Spleen (tissue), 11 donors: ENCODE results near the gene GABRA5. TPM values are rescaled to one million over a fixed set of nuclear protein-coding genes. Genes with fewer than 3 reads are reported as not detected.

Source experiments
- DNase-seq: peaks from one replicate; pipeline ENCODE4 v3.0.0-alpha.2; 2020
- H3K27ac ChIP-seq, 8 donors: fragments of 200-600 bp; sonication (generic) in 7 of 8; 1 replicate in 4 of 8; 2 replicates in 4 of 8; pipeline versions ENCODE4 v1.5.0 to v1.8.0; 2016 to 2021; ENCODE audit warnings: inconsistent platforms in 4 of 8, mild to moderate bottlenecking in 4 of 8, moderate library complexity in 1 of 8
- H3K27me3 ChIP-seq, 7 donors: fragments of 200-600 bp; sonication (generic) in 6 of 7; replicated peaks in 1 of 7; 1 replicate in 4 of 7; 2 replicates in 3 of 7; pipeline versions ENCODE4 v1.5.0 to v1.8.0; 2016 to 2021; ENCODE audit warnings: inconsistent platforms in 3 of 7, mild to moderate bottlenecking in 1 of 7
- H3K36me3 ChIP-seq, 6 donors: fragments of 200-600 bp; sonication (generic) in 5 of 6; 1 replicate in 4 of 6; 2 replicates in 2 of 6; pipeline versions ENCODE4 v1.5.0 to v1.8.0; 2016 to 2021; ENCODE audit warnings: inconsistent platforms in 2 of 6
- H3K4me1 ChIP-seq, 6 donors: fragments of 200-600 bp; sonication (generic) in 5 of 6; 1 replicate in 3 of 6; 2 replicates in 3 of 6; pipeline versions ENCODE4 v1.5.0 to v1.8.0; 2016 to 2021; ENCODE audit warnings: inconsistent platforms in 3 of 6
- H3K4me3 ChIP-seq, 8 donors: fragments of 200-600 bp; sonication (generic) in 7 of 8; 1 replicate in 4 of 8; 2 replicates in 4 of 8; pipeline versions ENCODE4 v1.5.0 to v1.8.0; 2016 to 2021; ENCODE audit warnings: inconsistent platforms in 4 of 8, mild to moderate bottlenecking in 4 of 8, moderate library complexity in 2 of 8
- H3K9me3 ChIP-seq, 8 donors: fragments of 200-600 bp; sonication (generic) in 7 of 8; 1 replicate in 4 of 8; 2 replicates in 4 of 8; pipeline versions ENCODE4 v1.5.0 to v1.8.0; 2016 to 2021; ENCODE audit warnings: inconsistent platforms in 4 of 8
- POLR2A ChIP-seq, 3 donors: fragments of 450-650 bp; IDR thresholded peaks; one replicate each; pipeline ENCODE4 v1.5.1; 2017; ENCODE audit warnings: antibody characterized with exemption in 3 of 3, mild to moderate bottlenecking in 1 of 3
- POLR2AphosphoS5 ChIP-seq, 3 donors: sonication (generic); formaldehyde crosslinking; IDR thresholded peaks; one replicate each; pipeline ENCODE4 v1.5.1; 2017; ENCODE audit warnings: antibody characterized with exemption in 3 of 3
- WGBS, 5 donors: extraction: QIAGEN DNeasy Blood & Tissue Kit in 3 of 5; methylation state at CpG; one replicate each; pipeline versions ENCODE4 v1.1.5 to v1.1.7; 2013 to 2018; 5-methylcytosine and 5-hydroxymethylcytosine counted together
- intact Hi-C: fragments of 100-400 bp; cut with DNase I; formaldehyde crosslinking; loops from one replicate; pipeline ENCODE4 v1.15.0; 2023; ENCODE audit warnings: low total_unique reads
- polyA plus RNA-seq, 3 donors: library from polyadenylated mRNA; stranded (reverse); fragments of 200-250 nt; gene quantifications; one replicate each; pipeline ENCODE4 v1.2.1, GENCODE V29; 2013
- total RNA-seq, 7 donors: library from RNA; depleted of rRNA in 3 of 7; stranded (reverse); fragments of >200 nt in 3 of 7; fragmentation: NEBNext Ultra II Directional in 4 of 7; extraction: Animal tissue kit (Norgen Biotek cat#: 25700) in 4 of 7; gene quantifications; one replicate each; pipeline versions ENCODE4 v1.1.0 to v1.2.1, GENCODE V29; 2016 to 2021
- TF ChIP-seq, protein P1 (sequence below), 11 experiments: fragments of 200-600 bp in 7 of 11; fragments of 450-650 bp in 4 of 11; sonication (generic) in 4 of 11; IDR thresholded peaks in 8 of 11; conservative IDR thresholded peaks in 3 of 11; 1 replicate in 7 of 11; 2 replicates in 4 of 11; pipeline versions ENCODE4 v1.4.0 to v1.8.0; 2016 to 2021; ENCODE audit warnings: antibody characterized with exemption in 11 of 11, inconsistent platforms in 4 of 11, mild to moderate bottlenecking in 1 of 11
- donor health status: healthy with polysubstance abuse.
- donor health status: DM: no; HTN: no; CAD: no; lungs with moderate emphysema.
- donor health status: DM: no; HTN: no; CAD: no.
- donor health status: Bipolar disorder and iron deficiency.
- donor health status: healthy.
- donor health status: DM: no; HTN: no; CAD: no.
- donor health status: DM: yes; HTN: yes; CAD: no.

Gene GABRA5
- total and polyA plus RNA-seq, 10 donors: 0.02 to 0.85 (median 0.04) TPM; not detected in 7

DNA sequence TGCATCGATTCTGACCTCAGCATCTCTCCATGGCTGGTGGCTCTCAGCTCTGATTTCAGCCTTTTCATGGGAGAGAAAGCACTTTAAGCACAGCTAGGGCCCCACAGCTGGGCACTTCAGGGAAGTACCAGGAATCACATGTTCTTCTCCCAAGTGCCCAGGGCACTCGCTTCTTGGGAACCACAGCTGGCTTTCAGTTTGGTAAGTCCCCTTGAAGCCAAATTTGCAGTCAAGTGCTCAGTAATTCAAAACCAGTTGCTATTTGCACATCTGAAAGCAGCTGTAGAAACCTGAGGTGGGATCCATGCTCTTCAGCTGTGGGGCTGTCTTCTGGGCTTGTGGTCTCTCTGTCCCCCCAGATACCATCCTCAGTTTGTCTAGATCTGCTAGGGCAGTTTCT, 12.8 kb downstream of the GABRA5 start:
- 60 to 87% (median 70%) methylated on average over 2 of the region's 2 CpGs for WGBS, 5 donors
- Histone ChIP-seq H3K4me3 (no peak overlapping the region), H3K9me3 (no peaks in the 10 kb centered on the region), H3K4me1 (no peaks in the 10 kb centered on the region), H3K36me3 (no peaks in the 10 kb centered on the region), H3K27ac (no peak overlapping the region), H3K27me3 (peaks cover 0 to 33% (median 0%) of the 10 kb centered on the region in 7 donors)
- no peak for TF ChIP-seq POLR2A (IDR thresholded peaks at IDR 0.05)
- TF ChIP-seq, protein P1, sequence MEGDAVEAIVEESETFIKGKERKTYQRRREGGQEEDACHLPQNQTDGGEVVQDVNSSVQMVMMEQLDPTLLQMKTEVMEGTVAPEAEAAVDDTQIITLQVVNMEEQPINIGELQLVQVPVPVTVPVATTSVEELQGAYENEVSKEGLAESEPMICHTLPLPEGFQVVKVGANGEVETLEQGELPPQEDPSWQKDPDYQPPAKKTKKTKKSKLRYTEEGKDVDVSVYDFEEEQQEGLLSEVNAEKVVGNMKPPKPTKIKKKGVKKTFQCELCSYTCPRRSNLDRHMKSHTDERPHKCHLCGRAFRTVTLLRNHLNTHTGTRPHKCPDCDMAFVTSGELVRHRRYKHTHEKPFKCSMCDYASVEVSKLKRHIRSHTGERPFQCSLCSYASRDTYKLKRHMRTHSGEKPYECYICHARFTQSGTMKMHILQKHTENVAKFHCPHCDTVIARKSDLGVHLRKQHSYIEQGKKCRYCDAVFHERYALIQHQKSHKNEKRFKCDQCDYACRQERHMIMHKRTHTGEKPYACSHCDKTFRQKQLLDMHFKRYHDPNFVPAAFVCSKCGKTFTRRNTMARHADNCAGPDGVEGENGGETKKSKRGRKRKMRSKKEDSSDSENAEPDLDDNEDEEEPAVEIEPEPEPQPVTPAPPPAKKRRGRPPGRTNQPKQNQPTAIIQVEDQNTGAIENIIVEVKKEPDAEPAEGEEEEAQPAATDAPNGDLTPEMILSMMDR (IDR thresholded peaks at IDR 0.05 in 8 of 11, conservative IDR thresholded peaks at IDR 0.05 in 3 of 11): no peak
- intact Hi-C loops: no loop called here
- DNase-seq: no peak

DNA sequence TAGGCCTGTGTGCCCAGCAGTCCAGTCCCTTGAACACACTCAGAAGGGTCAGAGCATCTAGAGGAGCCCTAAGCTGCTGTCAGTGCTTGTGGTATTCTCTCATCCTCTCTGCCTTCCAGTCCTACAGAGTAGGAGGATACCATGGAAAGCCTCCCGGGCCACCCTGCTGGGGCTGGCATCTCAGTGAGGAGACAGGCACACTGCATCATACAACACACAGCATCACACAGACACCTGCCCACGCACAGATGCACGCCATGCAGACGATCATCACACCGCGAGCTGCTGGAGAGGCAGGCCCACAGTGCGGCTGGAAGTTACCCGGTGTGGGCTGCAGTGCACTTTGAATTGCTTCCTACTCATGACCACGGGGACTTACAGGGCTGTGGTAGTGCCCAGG, 15.2 kb downstream of the GABRA5 start:
- Histone ChIP-seq H3K9me3 (no peaks in the 10 kb centered on the region), H3K4me1 (no peaks in the 10 kb centered on the region), H3K36me3 (no peaks in the 10 kb centered on the region), H3K4me3 (no peak overlapping the region), H3K27ac (no peak overlapping the region), H3K27me3 (peaks cover 0 to 9% (median 0%) of the 10 kb centered on the region in 7 donors)
- 79 to 86% (median 83%) methylated on average over 9 of the region's 9 CpGs for WGBS, 5 donors
- no peak for TF ChIP-seq POLR2A (IDR thresholded peaks at IDR 0.05)
- TF ChIP-seq, protein P1 (IDR thresholded peaks at IDR 0.05 in 8 of 11, conservative IDR thresholded peaks at IDR 0.05 in 3 of 11): no peak
- no peak for TF ChIP-seq POLR2AphosphoS5 (IDR thresholded peaks at IDR 0.05)
- intact Hi-C loops: no loop called here
- no peak for DNase-seq

DNA sequence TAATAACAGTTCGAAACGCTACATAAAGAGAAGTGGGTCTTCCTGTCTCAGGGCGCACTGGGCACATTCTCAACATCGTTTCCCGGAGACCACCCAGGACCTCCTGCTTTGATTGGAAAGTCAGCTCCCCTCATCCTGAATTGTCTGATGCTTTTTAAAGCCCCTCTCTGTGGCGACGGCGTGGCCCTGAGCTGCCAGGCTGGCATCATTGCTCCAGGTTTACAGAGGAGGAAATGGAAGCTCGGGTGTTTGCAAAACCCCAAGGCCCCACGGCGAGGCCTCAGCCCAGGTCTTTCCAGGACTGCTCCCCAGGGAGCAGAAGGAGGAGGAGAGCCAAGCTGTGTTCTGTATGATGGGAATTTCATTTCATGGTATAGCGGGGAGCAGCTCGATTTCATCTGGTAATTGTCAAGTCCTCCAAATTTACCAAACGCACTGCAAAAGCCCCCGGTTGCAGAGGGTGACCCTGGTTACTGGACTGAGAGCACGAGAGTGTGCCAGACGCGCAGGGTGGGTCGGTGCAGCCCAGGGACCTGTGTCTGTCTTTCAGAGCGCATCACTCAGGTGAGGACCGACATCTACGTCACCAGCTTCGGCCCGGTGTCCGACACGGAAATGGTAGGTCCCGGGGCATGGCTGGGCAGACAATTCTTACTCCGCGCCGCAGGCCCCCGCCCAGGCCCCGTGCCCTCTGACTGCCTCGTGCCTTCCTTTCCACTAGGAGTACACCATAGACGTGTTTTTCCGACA, 15.9 kb downstream of the GABRA5 start:
- intact Hi-C loops: no loop called here
- no peak for DNase-seq
- 85 to 90% (median 87%) methylated on average over 32 to 35 of the region's 35 CpGs for WGBS, 5 donors

DNA sequence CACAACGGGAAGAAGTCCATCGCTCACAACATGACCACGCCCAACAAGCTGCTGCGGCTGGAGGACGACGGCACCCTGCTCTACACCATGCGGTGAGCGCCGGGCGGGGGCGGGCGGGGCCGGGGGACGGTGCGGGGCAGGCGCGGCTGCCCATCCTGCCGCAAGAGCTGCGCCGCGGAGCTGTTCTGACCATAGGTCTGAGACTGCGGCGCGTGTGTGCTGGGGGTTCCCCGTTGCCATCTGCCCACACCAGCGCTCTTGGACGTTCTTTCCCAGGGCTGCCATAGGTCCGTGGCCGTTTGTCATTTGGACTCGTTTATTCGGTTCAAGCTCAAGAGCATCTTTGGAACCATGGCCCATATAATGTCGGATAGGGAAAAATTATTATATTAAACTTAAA, 16.6 kb downstream of the GABRA5 start:
- Histone ChIP-seq H3K4me3 (no peak overlapping the region), H3K4me1 (no peaks in the 10 kb centered on the region), H3K9me3 (no peaks in the 10 kb centered on the region), H3K27ac (no peak overlapping the region), H3K36me3 (no peaks in the 10 kb centered on the region), H3K27me3 (peaks cover 0 to 19% (median 0%) of the 10 kb centered on the region in 7 donors)
- WGBS, 5 donors: 89 to 96% (median 92%) methylated on average over 27 to 32 of the region's 32 CpGs
- no peak for DNase-seq
- TF ChIP-seq POLR2A (IDR thresholded peaks at IDR 0.05): no peak
- no peak for TF ChIP-seq POLR2AphosphoS5 (IDR thresholded peaks at IDR 0.05)
- TF ChIP-seq, protein P1 (IDR thresholded peaks at IDR 0.05 in 8 of 11, conservative IDR thresholded peaks at IDR 0.05 in 3 of 11): no peak
- intact Hi-C loops: no loop called here

More for the DNA sequence above, 15.9 kb downstream of the GABRA5 start:
- Histone ChIP-seq H3K4me1 (no peaks in the 10 kb centered on the region), H3K27me3 (peaks cover 0 to 15% (median 0%) of the 10 kb centered on the region in 7 donors), H3K36me3 (no peaks in the 10 kb centered on the region), H3K4me3 (no peak overlapping the region), H3K27ac (no peak overlapping the region), H3K9me3 (no peaks in the 10 kb centered on the region)
- no peak for TF ChIP-seq POLR2A (IDR thresholded peaks at IDR 0.05)
